AG04449 (cell line): ENCODE data around the gene ACADVL.
A peak's percentile ranks its signal among the peaks of the same experiment; 100 is the strongest.

Experiments
- CTCF ChIA-PET: fragments of 350-600 bp; formaldehyde crosslinking; extraction: SDS; loops from one replicate; lab custom pipeline; 2021; ENCODE audit warnings: antibody characterized with exemption; lab: Yijun Ruan, JAX
- POLR2A ChIA-PET: fragments of 400-600, 350-600 bp; formaldehyde crosslinking; extraction: SDS; loops from one replicate; lab custom pipeline; 2020; ENCODE audit warnings: antibody characterized with exemption, inconsistent platforms; lab: Yijun Ruan, JAX
- DNase-seq: peaks from one replicate; pipeline ENCODE4 v3.0.0-alpha.2; 2010; ENCODE audit warnings: low read depth, low spot score
- H3K4me3 ChIP-seq: 2 replicates; pipeline ENCODE4 v1.5.1; 2011; ENCODE audit warnings: low read depth, mild to moderate bottlenecking, control low read depth, low read length
- CTCF ChIP-seq: IDR thresholded peaks from one replicate; pipeline ENCODE4 v1.5.1; 2011; ENCODE audit warnings: mild to moderate bottlenecking, moderate library complexity, low read length, control low read depth, inconsistent platforms; ENCODE audit not compliant: insufficient read depth; ENCODE audit errors: missing control alignments

Gene ACADVL

GRCh38 chr17:7196651-7197401, 22.9 kb upstream of the ACADVL start:
- no peak for TF ChIP-seq CTCF
- POLR2A ChIA-PET: interaction anchor here (0.7 kb wide), 1 partner anchor 151 kb away, joined by 3 read pairs; no protein-coding TSS in a partner anchor
- CTCF ChIA-PET: no interaction called here
- DNase-seq: no peak
- no peak overlapping the region for H3K4me3 ChIP-seq

- no peak for TF ChIP-seq CTCF
- no peak for DNase-seq
- H3K4me3 ChIP-seq: no peak overlapping the region
- POLR2A ChIA-PET: no interaction called here
- CTCF ChIA-PET: interaction anchor here (0.9 to 2.0 kb wide), 4 partner anchors 16 to 158 kb away, joined by 3 to 11 read pairs (median 3); partner anchors contain the start of genes ACADVL and DLG4
Observed at GRCh38 chr17:7203391-7203790, 16.3 kb upstream of the ACADVL start.

- CTCF ChIA-PET: interaction anchor here (1.6 kb wide), 1 partner anchor 151 kb away, joined by 3 read pairs; no protein-coding TSS in a partner anchor
- no peak for TF ChIP-seq CTCF
- POLR2A ChIA-PET: no interaction called here
- DNase-seq: no peak
- peak overlapping the region; percentile 56 for H3K4me3 ChIP-seq
Observed at GRCh38 chr17:7204336-7204735, 15.4 kb upstream of the ACADVL start.

GRCh38 chr17:7204828-7205461, 14.8 kb upstream of the ACADVL start:
- no peak for DNase-seq
- ChIA-PET POLR2A (no interaction called here), CTCF (interaction anchor here (1.2 kb wide), 1 partner anchor 28 kb away, joined by 3 read pairs; no protein-coding TSS in a partner anchor)
- no peak for TF ChIP-seq CTCF
- peak overlapping the region; percentile 56 for H3K4me3 ChIP-seq

- CTCF ChIA-PET: interaction anchor here (1.2 kb wide), 1 partner anchor 28 kb away, joined by 3 read pairs; no protein-coding TSS in a partner anchor
- TF ChIP-seq CTCF: no peak
- H3K4me3 ChIP-seq: peak overlapping the region; percentile 56
- no peak for DNase-seq
- POLR2A ChIA-PET: interaction anchor here (0.8 kb wide), 1 partner anchor 14 kb away, joined by 3 read pairs; the partner anchor contains the start of genes ACADVL and DLG4
Observed at GRCh38 chr17:7205561-7205960, 14.2 kb upstream of the ACADVL start.
